ENCODE results near the gene PPP3R1.

PPP3R1 gene

GRCh38 chr2:68252400-68253218 lies at the start of gene PPP3R1:
TSS of gene PPP3R1 (minus strand) at chr2:68252532. CDS start at chr2:68252127, 405 bp downstream.
- peak; percentile 93 to 94 for DNase-seq (ENCODE audit: low read depth in 2 of 2)

GRCh38 chr2:68295516-68295915 lies 43.2 kb upstream of the PPP3R1 start:
- DNase-seq (ENCODE audit: low read depth in 2 of 2), result no peak

DNA sequence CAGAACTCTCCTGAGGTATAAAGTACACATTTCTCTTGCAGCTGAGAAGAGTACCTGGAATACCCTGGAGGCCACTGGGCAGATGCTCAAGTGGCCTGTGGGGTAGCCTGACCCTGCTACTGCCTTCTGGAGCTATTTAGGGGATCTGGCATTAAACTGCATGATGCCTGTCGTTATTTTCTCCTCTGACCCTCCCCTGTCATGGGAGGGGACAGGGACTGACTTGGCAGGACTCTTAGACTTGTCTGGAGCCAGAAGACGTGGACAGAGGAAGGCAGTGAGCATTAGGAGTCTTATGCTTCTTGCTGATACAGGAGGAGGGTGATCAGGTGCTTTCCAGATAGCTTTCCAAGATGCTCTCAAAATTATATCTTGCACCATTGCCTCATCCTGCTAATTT lies 42.6 kb upstream of the PPP3R1 start:
- no peak for DNase-seq (ENCODE audit: low read depth in 2 of 2)

- no peak for DNase-seq (ENCODE audit: low read depth in 2 of 2)
Observed at GRCh38 chr2:68294187-68294586, 41.9 kb upstream of the PPP3R1 start.

DNA sequence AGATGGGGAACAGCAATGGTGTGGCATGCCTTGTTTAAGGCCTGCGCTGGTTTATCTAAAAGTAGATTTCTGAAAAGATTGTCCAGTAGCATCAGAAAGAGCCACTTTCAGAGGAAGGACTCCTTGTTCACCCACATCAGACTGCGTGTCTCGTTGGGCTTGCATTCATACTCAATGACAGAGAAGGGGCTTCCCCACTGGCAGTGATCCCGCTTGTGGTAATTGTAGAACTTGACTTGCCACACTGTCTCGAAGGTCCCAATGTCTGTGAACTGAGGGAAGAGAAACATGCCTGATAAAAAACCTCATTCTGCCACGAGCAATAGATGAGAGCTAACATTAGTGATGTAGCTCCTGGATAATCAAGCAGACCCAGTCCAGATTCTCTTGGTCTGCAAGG lies 41.4 kb upstream of the PPP3R1 start:
- no peak for DNase-seq (ENCODE audit: low read depth in 2 of 2)

DNA sequence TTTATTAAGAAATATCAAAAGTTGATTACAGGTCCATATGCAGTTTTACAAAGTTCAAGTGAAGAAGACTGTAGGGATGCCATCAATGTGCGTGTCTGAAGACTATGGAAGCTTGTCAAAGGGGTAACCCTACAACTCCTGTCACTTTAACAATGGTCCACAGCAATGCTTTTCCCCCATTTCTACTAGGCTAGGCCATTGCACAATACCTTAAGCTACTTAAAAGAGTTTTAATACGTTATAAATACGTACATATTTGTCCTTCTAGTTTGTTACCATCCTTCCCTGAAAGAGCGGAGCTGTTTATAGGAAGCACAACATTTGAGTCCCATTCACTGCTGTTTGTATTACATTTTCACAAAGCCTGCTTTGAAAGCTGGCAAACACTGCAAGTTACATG lies 40.7 kb upstream of the PPP3R1 start:
- DNase-seq (ENCODE audit: low read depth in 2 of 2), result no peak

DNA sequence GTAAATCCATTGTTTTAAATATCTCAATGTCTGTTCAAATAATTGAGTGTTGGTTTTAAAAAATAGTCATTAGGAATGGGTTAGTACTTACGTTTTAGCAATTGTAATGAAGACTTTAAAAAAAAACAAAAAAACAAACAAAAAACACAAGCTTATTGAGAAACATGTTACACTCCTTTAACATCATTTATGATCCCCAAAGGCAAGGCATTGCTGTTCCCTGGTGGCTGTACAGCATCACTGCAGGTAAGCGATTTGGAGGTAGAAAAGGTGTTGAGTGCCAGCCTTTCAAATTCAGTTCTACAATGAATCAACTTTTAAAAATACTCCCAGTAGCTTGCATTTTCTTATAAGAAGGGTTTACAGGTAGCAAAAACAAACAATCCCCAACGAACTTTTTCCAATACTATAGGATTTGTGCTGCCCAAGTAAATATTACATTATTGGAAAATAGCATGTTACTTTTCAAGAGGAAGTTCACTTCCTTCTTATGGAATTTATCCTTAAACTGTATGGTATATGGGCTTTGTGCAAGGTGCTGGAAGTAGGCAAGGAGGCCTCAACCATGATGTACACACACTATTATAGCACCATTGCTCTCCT lies 39.9 kb upstream of the PPP3R1 start:
- no peak for DNase-seq (ENCODE audit: low read depth in 2 of 2)

- DNase-seq (ENCODE audit: low read depth in 2 of 2), result no peak
Observed at GRCh38 chr2:68291314-68291713, 39.0 kb upstream of the PPP3R1 start.

DNA sequence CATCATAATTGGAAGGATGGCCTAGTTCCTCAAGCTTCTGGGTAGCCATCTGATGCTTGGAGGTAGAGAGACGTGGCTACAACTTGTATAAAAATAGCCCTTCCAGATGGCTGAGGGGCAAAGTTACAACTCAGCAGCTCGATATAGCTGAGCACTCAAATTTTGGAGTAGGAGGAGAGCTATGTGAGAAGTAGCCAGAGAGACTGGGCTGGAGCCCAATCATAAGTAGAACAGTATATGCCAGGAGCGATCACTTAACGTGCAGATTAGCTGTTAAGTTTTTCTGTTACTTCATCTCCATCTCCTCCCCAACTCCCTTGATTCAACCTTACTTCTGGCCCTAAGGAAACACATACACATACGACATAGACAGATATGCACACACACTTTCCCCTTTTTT lies 38.6 kb upstream of the PPP3R1 start:
- DNase-seq (ENCODE audit: low read depth in 2 of 2), result no peak

DNA sequence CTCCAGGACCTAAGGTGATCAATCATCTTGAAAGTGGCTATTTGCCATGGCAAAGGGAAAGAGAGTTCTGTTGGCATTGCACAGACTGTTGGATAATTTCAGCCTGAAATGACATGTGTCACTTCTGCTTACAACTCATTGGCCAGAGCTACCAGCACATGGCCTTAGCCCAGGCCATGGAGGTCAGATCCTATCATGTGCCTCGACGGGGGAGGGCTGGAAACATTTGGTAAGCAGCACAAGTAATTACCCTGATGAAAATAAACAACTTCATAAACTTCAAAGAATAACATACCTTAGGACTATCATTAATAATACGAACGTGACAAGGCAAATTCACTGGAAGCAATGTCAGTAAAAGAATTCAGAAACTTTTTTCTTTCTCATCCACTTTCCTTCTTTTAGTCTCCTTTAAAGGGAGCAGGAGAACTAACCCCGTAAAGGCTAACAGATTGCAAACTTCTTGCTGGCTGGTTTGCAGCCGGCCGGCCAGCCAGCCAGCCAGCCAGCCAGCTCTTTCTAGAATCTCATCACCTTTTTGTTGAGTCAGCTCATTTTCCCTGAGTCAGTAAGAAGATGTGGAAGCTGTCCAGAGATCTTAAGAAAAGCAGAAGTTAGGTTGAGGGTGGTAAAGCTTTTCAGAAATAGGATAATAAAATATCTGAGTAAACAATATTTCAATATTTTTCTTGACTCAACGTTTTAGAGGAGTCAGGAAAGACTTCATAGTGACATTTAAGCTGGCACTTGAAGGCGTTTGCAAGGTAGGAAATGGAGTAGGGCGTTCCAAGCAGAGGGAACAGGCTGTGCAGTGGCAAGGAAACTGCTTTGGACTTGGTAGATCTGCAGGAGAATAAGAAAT lies 35.5 kb upstream of the PPP3R1 start:
- DNase-seq (ENCODE audit: low read depth in 2 of 2), result no peak

DNA sequence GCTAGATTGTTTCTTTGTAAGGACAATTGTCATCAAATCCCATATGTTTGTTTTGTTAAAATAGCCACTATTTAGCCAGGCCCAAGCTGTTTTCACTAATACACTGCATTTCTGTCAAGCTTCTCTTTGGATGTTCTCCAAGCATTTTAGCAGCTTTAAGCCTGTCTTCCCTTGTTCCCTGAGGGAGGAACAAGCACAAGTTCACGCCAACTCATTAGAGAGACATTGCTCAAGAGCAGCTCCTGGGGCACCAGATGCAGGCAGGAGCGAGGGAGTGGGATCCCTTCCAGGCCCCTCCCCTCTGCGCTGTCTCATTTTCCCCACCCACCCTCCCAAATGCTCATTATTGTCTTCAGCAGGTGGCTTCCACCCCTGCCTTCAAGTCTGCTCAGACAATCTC lies 32.6 kb upstream of the PPP3R1 start:
- DNase-seq (ENCODE audit: low read depth in 2 of 2), result no peak

DNA sequence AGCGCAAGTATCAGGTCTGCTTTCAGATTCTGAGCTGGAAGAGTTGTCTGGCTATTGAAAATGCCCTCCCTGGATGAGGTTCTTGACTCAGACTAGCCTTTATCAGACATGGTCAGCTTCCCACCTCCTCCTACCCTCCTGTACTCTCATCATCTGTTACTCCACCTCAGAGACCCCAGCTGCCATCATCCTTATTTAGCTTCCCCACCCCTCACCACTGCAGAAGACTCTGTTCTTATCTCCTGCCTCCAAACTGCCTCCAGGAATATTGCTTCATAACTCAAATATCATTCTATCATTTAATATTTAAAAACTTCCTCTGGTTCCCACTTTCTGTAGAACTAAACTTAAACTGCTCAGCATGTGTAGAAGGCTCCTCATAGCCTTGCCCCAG lies 31.1 kb upstream of the PPP3R1 start:
- DNase-seq (ENCODE audit: low read depth in 2 of 2), result no peak

GRCh38 chr2:68282811-68283418 lies 30.6 kb upstream of the PPP3R1 start:
- no peak for DNase-seq (ENCODE audit: low read depth in 2 of 2)

DNA sequence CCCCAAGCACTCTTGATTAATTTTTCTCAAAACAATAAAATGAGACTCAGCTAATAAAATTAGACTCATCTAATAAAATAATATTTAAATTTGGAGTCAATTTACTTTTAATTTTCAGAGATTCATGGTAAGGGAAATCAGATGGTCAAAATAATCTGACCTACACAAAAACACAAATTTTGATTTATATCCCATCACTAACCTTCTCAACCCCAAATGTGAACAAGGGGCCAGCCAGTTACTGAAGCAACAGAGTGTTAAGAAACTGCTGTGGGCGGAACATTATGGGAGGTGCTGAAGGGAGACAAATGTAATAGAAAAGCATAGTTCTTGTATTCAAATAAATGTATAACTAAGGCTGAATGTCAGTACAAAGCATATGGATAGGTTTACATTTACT lies 28.5 kb upstream of the PPP3R1 start:
- no peak for DNase-seq (ENCODE audit: low read depth in 2 of 2)

DNA sequence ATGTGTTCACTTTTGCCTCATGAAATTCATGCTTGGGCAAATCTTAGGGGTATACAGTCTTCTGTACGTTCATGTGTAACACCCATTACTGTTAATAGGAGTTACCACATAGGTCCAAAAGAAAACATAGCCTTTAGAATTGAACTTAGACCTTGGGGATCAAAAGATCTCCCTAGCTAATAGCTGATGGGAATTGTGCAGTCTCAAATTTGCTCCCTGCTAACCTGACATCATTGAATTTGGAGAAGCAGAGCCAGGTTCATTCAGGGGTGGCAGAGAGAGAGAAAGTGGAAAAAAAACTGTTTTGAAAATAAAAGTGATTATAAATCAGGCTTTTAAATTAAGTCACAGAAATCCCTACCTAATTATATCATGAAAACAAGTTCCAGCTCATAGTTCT lies 28.0 kb upstream of the PPP3R1 start:
- DNase-seq (ENCODE audit: low read depth in 2 of 2), result no peak

- no peak for DNase-seq (ENCODE audit: low read depth in 2 of 2)
Observed at GRCh38 chr2:68279691-68280090, 27.4 kb upstream of the PPP3R1 start.

- no peak for DNase-seq (ENCODE audit: low read depth in 2 of 2)
Observed at GRCh38 chr2:68278169-68278568, 25.8 kb upstream of the PPP3R1 start.

GRCh38 chr2:68274022-68274421 lies 21.7 kb upstream of the PPP3R1 start:
- no peak for DNase-seq (ENCODE audit: low read depth in 2 of 2)

GRCh38 chr2:68272246-68272994 lies 20.1 kb upstream of the PPP3R1 start:
- DNase-seq (ENCODE audit: low read depth in 2 of 2), result no peak

DNA sequence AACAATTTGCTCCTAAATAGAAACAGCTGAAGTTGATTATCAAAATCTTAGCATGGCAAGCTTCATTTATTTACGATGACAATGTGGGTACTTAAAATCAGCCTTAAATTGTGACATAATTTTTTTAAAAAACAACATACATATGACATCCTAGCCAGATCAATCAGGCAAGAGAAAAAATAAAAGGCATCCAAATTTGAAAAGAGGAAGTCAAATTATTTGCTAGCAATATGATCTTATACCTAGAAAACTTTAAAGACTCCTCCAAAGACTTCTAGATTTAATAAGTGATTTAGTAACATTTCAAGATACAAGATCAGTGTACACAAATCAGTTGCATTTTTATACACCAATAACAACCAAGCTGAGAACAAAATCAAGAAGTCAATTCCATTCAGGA lies 14.3 kb upstream of the PPP3R1 start:
- DNase-seq (ENCODE audit: low read depth in 2 of 2), result no peak

DNA sequence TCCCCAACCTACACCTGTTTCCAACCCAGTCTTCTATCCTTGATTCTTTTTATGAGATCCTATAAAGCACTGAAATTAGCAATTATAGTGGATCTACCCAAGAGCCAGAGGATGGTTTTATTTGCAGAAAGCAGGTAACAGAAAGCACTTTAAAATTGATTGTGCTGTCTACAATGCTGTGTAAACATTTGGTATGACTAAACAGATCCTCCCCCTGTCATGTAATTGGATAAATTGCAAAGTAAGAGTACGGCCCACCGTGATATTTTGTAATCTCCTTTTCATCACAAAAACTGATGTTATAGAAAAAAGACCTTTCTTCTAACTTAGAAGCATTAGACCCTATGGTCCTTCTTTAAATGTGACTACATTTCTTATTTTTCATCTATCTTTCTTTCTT lies 11.3 kb upstream of the PPP3R1 start:
- DNase-seq (ENCODE audit: low read depth in 2 of 2), result no peak
